HepG2 (cell line): Measurements from ENCODE around the gene CPEB4. TPM values are rescaled to one million over a fixed set of nuclear protein-coding genes. Genes with fewer than 3 reads are reported as not detected.

ENCODE experiments used
- ATAC-seq: fragments of 200-7000 bp; cut with Tn5 transposase; 3 replicates; pipeline ENCODE4 v1.9.1; 2020; ENCODE audit warnings: mild to moderate bottlenecking, moderate library complexity
- BruUV-seq: library from RNA; stranded (reverse); fragments of 400-500 nt; replicated peaks from 2 replicates; lab custom pipeline; 2021; lab: Mats Ljungman, UMichigan
- CTCF ChIA-PET: fragments of 300-600 bp; formaldehyde crosslinking; extraction: SDS; loops from one replicate; lab custom pipeline; 2021; ENCODE audit warnings: low total read pairs, inconsistent platforms, low intra/inter-chr PET ratio; lab: Yijun Ruan, JAX
- POLR2A ChIA-PET: fragments of 350-600 bp; sonication (Branson Sonifier 250); formaldehyde crosslinking; loops from one replicate; lab custom pipeline; 2020; ENCODE audit warnings: antibody characterized with exemption, inconsistent platforms; lab: Yijun Ruan, JAX
- DNase-seq: peaks from one replicate; pipeline ENCODE4 v3.0.0-alpha.2; 2015; ENCODE audit warnings: low spot score
- FAIRE-seq: peaks from 3 replicates; lab custom pipeline; 2011; peaks lifted over from hg19 to GRCh38; lab: Jason Lieb, UNC
- H2AFZ ChIP-seq: one replicate; pipeline ENCODE4 v1.6.1; 2011; ENCODE audit warnings: low read length, inconsistent platforms
- H3K27ac ChIP-seq: fragments of 300-600 bp; 3 replicates; pipeline ENCODE4 v1.8.0; 2011; ENCODE audit warnings: mixed run types, mild to moderate bottlenecking, mixed read lengths, low read length, inconsistent platforms; ENCODE audit not compliant: insufficient read depth; ENCODE audit errors: extremely low read length
- H3K27me3 ChIP-seq, 2 experiments: fragments of 200-600 bp in 1 of 2; 2 replicates in 1 of 2; 3 replicates in 1 of 2; pipeline versions ENCODE4 v1.6.0 to v1.8.0; 2011; ENCODE audit warnings: low read length in 2 of 2, mild to moderate bottlenecking in 2 of 2, moderate library complexity in 2 of 2, inconsistent platforms in 1 of 2; ENCODE audit not compliant: insufficient read depth in 2 of 2, control insufficient read depth in 1 of 2
- H3K36me3 ChIP-seq, 2 experiments: fragments of 200-600 bp in 1 of 2; replicated peaks in 1 of 2; 2 replicates in 1 of 2; 3 replicates in 1 of 2; pipeline versions ENCODE4 v1.5.1 to v1.8.0; 2011; ENCODE audit warnings: low read length in 2 of 2, inconsistent platforms in 1 of 2; ENCODE audit not compliant: insufficient read depth in 2 of 2, control insufficient read depth in 1 of 2
- H3K4me1 ChIP-seq: 2 replicates; pipeline ENCODE4 v1.5.1; 2012; ENCODE audit warnings: low read length, inconsistent platforms; ENCODE audit not compliant: insufficient read depth
- H3K4me2 ChIP-seq: 2 replicates; pipeline ENCODE4 v1.6.0; 2011; ENCODE audit warnings: low read depth, low read length, inconsistent platforms
- H3K4me3 ChIP-seq, 3 experiments: fragments of 200-600 bp in 1 of 3; sonication (generic), shearing (Covaris generic) in 1 of 3; replicated peaks in 1 of 3; 2 replicates each; pipeline ENCODE4 v1.5.1; 2011 to 2016; ENCODE audit warnings: low read length in 3 of 3, inconsistent platforms in 2 of 3, low read depth in 2 of 3, mild to moderate bottlenecking in 2 of 3, control low read depth in 1 of 3, mixed read lengths in 1 of 3; ENCODE audit not compliant: insufficient read depth in 1 of 3
- H3K79me2 ChIP-seq: one replicate; pipeline ENCODE4 v1.6.1; 2011; ENCODE audit warnings: low read length, inconsistent platforms; ENCODE audit not compliant: insufficient read depth
- H3K9ac ChIP-seq: 2 replicates; pipeline ENCODE4 v1.6.0; 2011; ENCODE audit warnings: mild to moderate bottlenecking, low read depth, low read length, inconsistent platforms; ENCODE audit not compliant: insufficient read depth
- H3K9me3 ChIP-seq: 2 replicates; pipeline ENCODE4 v1.5.1; 2012; ENCODE audit warnings: mild to moderate bottlenecking, low read length
- H4K20me1 ChIP-seq: 2 replicates; pipeline ENCODE4 v1.6.0; 2011; ENCODE audit warnings: inconsistent platforms, mild to moderate bottlenecking, low read length, moderate library complexity; ENCODE audit not compliant: insufficient read depth
- CEBPG ChIP-seq: IDR thresholded peaks from 2 replicates; pipeline ENCODE4 v1.6.1; 2016
- EEA1 ChIP-seq: sonication (generic); formaldehyde crosslinking; IDR thresholded peaks from 2 replicates; pipeline ENCODE4 v1.5.1; 2020; ENCODE audit warnings: mild to moderate bottlenecking, missing genetic modification reagents, borderline replicate concordance
- ETV6 ChIP-seq: sonication (generic); formaldehyde crosslinking; conservative IDR thresholded peaks from 2 replicates; pipeline ENCODE4 v1.4.0; 2020; ENCODE audit warnings: missing genetic modification reagents
- MED1 ChIP-seq: sonication (generic); formaldehyde crosslinking; IDR thresholded peaks from 2 replicates; pipeline ENCODE4 v1.4.0; 2020; ENCODE audit warnings: missing genetic modification reagents
- ZHX1 ChIP-seq: sonication (generic); formaldehyde crosslinking; IDR thresholded peaks from 2 replicates; pipeline ENCODE4 v1.8.1; 2022; ENCODE audit warnings: low read depth, mild to moderate bottlenecking, missing genetic modification reagents
- ZNF180 ChIP-seq: sonication (generic); formaldehyde crosslinking; IDR thresholded peaks from 2 replicates; pipeline ENCODE4 v1.4.0; 2020; ENCODE audit warnings: low read depth, missing genetic modification reagents, borderline replicate concordance
- ZNF331 ChIP-seq: sonication (generic); formaldehyde crosslinking; IDR thresholded peaks from 2 replicates; pipeline ENCODE4 v1.4.0; 2020; ENCODE audit warnings: missing genetic modification reagents
- ZNF367 ChIP-seq: sonication (generic); formaldehyde crosslinking; IDR thresholded peaks from 2 replicates; pipeline ENCODE4 v1.4.0; 2020; ENCODE audit warnings: missing genetic modification reagents, borderline replicate concordance
- ZNF615 ChIP-seq: sonication (generic); formaldehyde crosslinking; IDR thresholded peaks from 2 replicates; pipeline ENCODE4 v1.5.0; 2020; ENCODE audit warnings: mild to moderate bottlenecking, missing genetic modification reagents, borderline replicate concordance
- ZNF776 ChIP-seq: sonication (generic); formaldehyde crosslinking; IDR thresholded peaks from 2 replicates; pipeline ENCODE4 v1.4.0; 2020; ENCODE audit warnings: mild to moderate bottlenecking, missing genetic modification reagents
- WGBS: methylation state at CpG from one replicate; pipeline ENCODE4 v1.1.6; 2017; ENCODE audit warnings: low lambda C conversion rate; 5-methylcytosine and 5-hydroxymethylcytosine counted together
- in situ Hi-C: cut with HindIII; loops from 2 replicates; pipeline ENCODE4 v1.10.0; 2017; ENCODE audit warnings: low pct_unique_long_range_greater_than_20kb; ENCODE audit not compliant: extremely low pct_ligation_motif_present
- intact Hi-C: fragments of 100-400 bp; cut with micrococcal nuclease; formaldehyde crosslinking; loops from one replicate; pipeline ENCODE4 v1.10.0; 2022; ENCODE audit not compliant: unreplicated experiment
- polyA plus RNA-seq, 8 experiments: library from polyadenylated mRNA; depleted of rRNA in 3 of 8; stranded (reverse) in 7 of 8; unstranded in 1 of 8; fragments of >200 nt; fragmentation: Illumina TruSeq in 4 of 8; extraction: Trizol in 4 of 8; gene quantifications; 2 replicates each; pipeline versions ENCODE4 v1.2.1 to v1.2.3, GENCODE V29; 2011 to 2016; ENCODE audit warnings: low read depth in 4 of 8, missing spikeins in 1 of 8, mixed read lengths in 1 of 8; ENCODE audit not compliant: insufficient read depth in 1 of 8
- total RNA-seq, 5 experiments: library from RNA; depleted of rRNA; stranded (reverse); fragments of >200 nt; fragmentation: Illumina TruSeq; extraction: Trizol; gene quantifications; 2 replicates each; pipeline ENCODE4 v1.2.3, GENCODE V29; 2016; ENCODE audit warnings: low read depth in 1 of 5

Gene CPEB4
- total and polyA plus RNA-seq, 2 of the 13 experiments (the other 11 are each of a cell fraction or from before 2014, with no cell fraction given): 7.7 to 26.7 TPM

DNA sequence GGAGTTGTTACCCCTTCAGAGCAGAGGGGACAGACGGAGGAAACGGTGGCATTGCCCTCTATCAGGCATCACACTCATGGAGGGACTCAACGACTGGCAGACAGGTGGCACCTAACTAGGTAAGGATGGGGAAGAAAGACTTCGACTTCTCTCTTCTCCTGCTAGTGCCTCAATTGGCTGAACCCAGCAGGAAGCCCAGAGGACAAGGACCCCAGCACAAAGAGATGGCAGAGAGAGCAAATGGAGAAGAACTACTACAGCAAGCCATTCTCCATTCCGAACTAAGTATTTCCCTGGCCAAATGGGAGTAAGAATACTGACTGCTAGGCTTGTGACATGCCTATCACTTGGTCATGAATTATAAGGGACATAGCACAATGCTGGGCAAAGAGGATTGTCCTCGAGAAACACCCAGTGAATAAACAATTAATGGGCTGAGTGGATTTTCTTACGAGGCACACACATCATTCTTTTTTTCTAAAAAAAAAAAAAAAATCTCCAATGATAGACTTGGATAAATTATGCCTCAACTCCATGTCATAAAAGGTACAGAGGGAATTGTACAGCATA, 35.3 kb upstream of the CPEB4 start:
- no peak for TF ChIP-seq ZNF776 (CRISPR knock-in tag)
- TF ChIP-seq ZHX1 (CRISPR knock-in tag): no peak
- no peak for TF ChIP-seq ZNF367 (CRISPR knock-in tag)
- TF ChIP-seq ZNF331 (CRISPR knock-in tag): no peak
- TF ChIP-seq ETV6 (CRISPR knock-in tag): no peak
- no peak for TF ChIP-seq EEA1 (CRISPR knock-in tag)
- no peak for TF ChIP-seq MED1 (CRISPR knock-in tag)
- no peak for TF ChIP-seq CEBPG
- TF ChIP-seq ZNF615 (CRISPR knock-in tag): no peak
- no peak for TF ChIP-seq ZNF180
- Histone ChIP-seq H3K9ac (no peak overlapping the region), H3K4me1 (peaks cover 42% of the 10 kb centered on the region), H3K27me3 (peaks cover 0 to 4% of the 10 kb centered on the region in 2 experiments; a peak in 2 of 5 replicates), H3K9me3 (peaks cover 8% of the 10 kb centered on the region; the same call in 1 of the 2 replicates), H3K36me3 (no peaks in the 10 kb centered on the region), H2AFZ (no peak overlapping the region), H3K27ac (no peak overlapping the region), H4K20me1 (no peaks in the 10 kb centered on the region), H3K79me2 (no peaks in the 10 kb centered on the region), H3K4me2 (no peak overlapping the region), H3K4me3 (no peak overlapping the region)
- BruUV-seq: no TSS peak
- no peak for ATAC-seq
- WGBS: 73% methylated on average over 7 of the region's 7 CpGs
- in situ Hi-C loops (no loop called here), intact Hi-C loops (no loop called here)
- no peak for FAIRE-seq
- CTCF ChIA-PET: no interaction called here
- no peak for DNase-seq
- POLR2A ChIA-PET: no interaction called here
